GM12892 (cell line): ENCODE data around the gene ARAP3.

Experiments
- POLR2A ChIP-seq: IDR thresholded peaks from 2 replicates; pipeline ENCODE4 v1.6.1; 2011; ENCODE audit warnings: low read depth, low read length, control low read depth
- POLR2AphosphoS5 ChIP-seq: IDR thresholded peaks from 2 replicates; pipeline ENCODE4 v1.6.1; 2011; ENCODE audit warnings: low read depth, low read length, control low read depth

- TF ChIP-seq POLR2A (no peak), POLR2AphosphoS5 (no peak)
Measured at GRCh38 chr5:141717043-141717442, 35.0 kb upstream of the ARAP3 start.
